GM19023 (cell line): Measurements from ENCODE around the gene CDC42SE2.
"Not testable (repeated sequence)": the region's sequence is repeated elsewhere in the genome, so short reads cannot be mapped to it uniquely, and the experiment has no call there.

Experiments used
- ATAC-seq: cut with Tn5 transposase; IDR thresholded peaks from one replicate; pipeline ENCODE4 v1.9.1; 2021; ENCODE audit warnings: mild to moderate bottlenecking, moderate library complexity; ENCODE audit not compliant: unreplicated experiment

The CDC42SE2 gene

GRCh38 chr5:131363811-131364506, 100.1 kb downstream of the CDC42SE2 start:
- ATAC-seq: no peak

- no peak for ATAC-seq
These were observed 100.7 kb downstream of the CDC42SE2 start for GRCh38 chr5:131364507-131365050.

GRCh38 chr5:131366428-131366827, 102.6 kb downstream of the CDC42SE2 start:
- ATAC-seq: no peak

- ATAC-seq: no peak
These were observed 103.5 kb downstream of the CDC42SE2 start for GRCh38 chr5:131367219-131367860.

GRCh38 chr5:131368866-131369265, 105.0 kb downstream of the CDC42SE2 start:
- ATAC-seq: no peak

- no peak for ATAC-seq
These were observed 105.7 kb downstream of the CDC42SE2 start for GRCh38 chr5:131369558-131369957.

- no peak for ATAC-seq
These were observed 108.0 kb downstream of the CDC42SE2 start for GRCh38 chr5:131371835-131372234.

GRCh38 chr5:131373265-131373664, 109.4 kb downstream of the CDC42SE2 start:
- no peak for ATAC-seq

- no peak for ATAC-seq
These were observed 111.5 kb downstream of the CDC42SE2 start for GRCh38 chr5:131375351-131375750.

- ATAC-seq: no peak
These were observed 113.5 kb downstream of the CDC42SE2 start for GRCh38 chr5:131377346-131377745.

GRCh38 chr5:131377785-131378325, 114.0 kb downstream of the CDC42SE2 start:
- ATAC-seq: no peak

GRCh38 chr5:131378721-131379541, 115.1 kb downstream of the CDC42SE2 start:
- no peak for ATAC-seq

- peak; percentile 39 for ATAC-seq
These were observed 115.9 kb downstream of the CDC42SE2 start for GRCh38 chr5:131379723-131380122.

- not testable (repeated sequence) for ATAC-seq
These were observed 116.4 kb downstream of the CDC42SE2 start for GRCh38 chr5:131380238-131380637.

GRCh38 chr5:131381021-131381420, 117.2 kb downstream of the CDC42SE2 start:
- ATAC-seq: no peak

- peak; percentile 48 for ATAC-seq
These were observed 117.9 kb downstream of the CDC42SE2 start for GRCh38 chr5:131381777-131382176.

- ATAC-seq: peak; percentile 60
These were observed 118.8 kb downstream of the CDC42SE2 start for GRCh38 chr5:131382407-131383395.

- no peak for ATAC-seq
These were observed 120.3 kb downstream of the CDC42SE2 start for GRCh38 chr5:131384173-131384572.

- ATAC-seq: no peak
These were observed 120.9 kb downstream of the CDC42SE2 start for GRCh38 chr5:131384616-131385214.
